Measurements from ENCODE around the gene LRCH1. TPM values are rescaled to one million over a fixed set of nuclear protein-coding genes. Genes with fewer than 3 reads are reported as not detected.

LRCH1 gene
- total RNA-seq, 4 donors from 2014 or later, result 34.3 to 43.9 (median 40.3) TPM

DNA sequence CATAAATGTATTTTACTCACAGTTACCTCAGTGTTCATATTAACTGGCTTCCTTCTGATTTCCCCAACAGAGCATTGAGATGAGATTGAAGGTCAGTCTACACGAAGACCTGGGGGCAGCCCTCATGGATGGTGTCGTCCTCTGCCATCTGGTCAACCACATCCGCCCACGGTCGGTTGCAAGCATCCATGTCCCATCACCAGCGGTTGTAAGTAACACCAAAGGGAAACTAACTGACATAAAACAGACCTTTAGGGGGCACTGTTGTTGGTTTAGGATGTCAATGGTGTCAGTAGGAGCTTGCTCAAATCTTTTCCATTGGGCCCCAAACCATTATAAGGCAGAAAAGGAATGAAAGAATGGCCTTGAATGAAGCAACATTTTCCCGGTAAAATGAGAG lies 175.8 kb downstream of the LRCH1 start:
- WGBS, 2 donors, result 92 to 94% methylated on average over 7 of the region's 7 CpGs
- TF ChIP-seq, protein P1, sequence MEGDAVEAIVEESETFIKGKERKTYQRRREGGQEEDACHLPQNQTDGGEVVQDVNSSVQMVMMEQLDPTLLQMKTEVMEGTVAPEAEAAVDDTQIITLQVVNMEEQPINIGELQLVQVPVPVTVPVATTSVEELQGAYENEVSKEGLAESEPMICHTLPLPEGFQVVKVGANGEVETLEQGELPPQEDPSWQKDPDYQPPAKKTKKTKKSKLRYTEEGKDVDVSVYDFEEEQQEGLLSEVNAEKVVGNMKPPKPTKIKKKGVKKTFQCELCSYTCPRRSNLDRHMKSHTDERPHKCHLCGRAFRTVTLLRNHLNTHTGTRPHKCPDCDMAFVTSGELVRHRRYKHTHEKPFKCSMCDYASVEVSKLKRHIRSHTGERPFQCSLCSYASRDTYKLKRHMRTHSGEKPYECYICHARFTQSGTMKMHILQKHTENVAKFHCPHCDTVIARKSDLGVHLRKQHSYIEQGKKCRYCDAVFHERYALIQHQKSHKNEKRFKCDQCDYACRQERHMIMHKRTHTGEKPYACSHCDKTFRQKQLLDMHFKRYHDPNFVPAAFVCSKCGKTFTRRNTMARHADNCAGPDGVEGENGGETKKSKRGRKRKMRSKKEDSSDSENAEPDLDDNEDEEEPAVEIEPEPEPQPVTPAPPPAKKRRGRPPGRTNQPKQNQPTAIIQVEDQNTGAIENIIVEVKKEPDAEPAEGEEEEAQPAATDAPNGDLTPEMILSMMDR (IDR thresholded peaks at IDR 0.05), result no peak
- no peak for TF ChIP-seq POLR2A (IDR thresholded peaks at IDR 0.05)
- DNase-seq (ENCODE audit: low spot score in 2 of 2), result no peak
- intact Hi-C loops (cut with DNase I; ENCODE audit: low total_unique reads), result loop anchor here (10.0 kb wide), 1 partner anchor 234 kb away; no protein-coding TSS in a partner anchor
- H3K4me3 ChIP-seq (ENCODE audit: low read depth, poor library complexity, severe bottlenecking), result no peak overlapping the region

DNA sequence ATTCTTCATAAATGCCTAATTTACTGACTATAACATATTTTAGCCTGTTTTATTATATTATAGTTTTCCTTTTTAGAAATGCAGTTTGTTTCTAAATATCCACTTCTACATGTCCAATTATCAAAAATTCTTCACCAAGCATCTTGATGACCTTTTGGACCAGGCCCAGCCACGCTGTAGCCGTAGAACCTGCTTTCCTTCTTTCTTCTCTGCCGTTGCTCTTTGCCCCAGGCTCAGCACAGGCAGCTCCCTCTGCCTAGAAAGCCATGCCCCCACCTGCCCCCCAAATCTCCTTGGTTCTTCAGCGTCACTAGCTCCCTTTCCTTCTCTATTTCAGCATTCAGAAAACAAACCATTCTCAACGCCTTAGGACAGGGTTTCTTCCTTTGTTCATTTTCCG lies 178.6 kb downstream of the LRCH1 start:
- intact Hi-C loops (cut with DNase I; ENCODE audit: low total_unique reads), result no loop called here
- TF ChIP-seq, protein P1 (IDR thresholded peaks at IDR 0.05), result no peak

DNA sequence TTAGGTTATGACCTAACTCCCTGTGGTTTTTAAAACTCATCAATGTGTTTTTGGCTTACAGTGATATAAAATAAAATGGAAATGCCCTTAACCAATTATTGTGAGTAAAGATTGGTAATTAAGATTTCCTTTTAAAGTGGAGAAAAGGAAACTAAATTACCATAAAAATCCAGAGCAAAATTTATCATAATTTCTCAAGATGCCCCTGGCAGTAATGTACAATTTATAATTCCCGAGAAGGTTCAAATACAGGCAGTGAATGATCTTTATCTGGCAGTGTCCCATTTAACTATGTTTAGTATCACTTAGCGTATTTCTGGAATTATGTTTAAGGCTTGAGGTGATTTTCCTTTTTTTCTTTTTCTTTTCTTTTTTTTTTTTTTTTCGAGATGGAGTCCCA lies 182.5 kb downstream of the LRCH1 start:
- no peak overlapping the region for H3K4me3 ChIP-seq (ENCODE audit: low read depth, poor library complexity, severe bottlenecking)
- TF ChIP-seq POLR2A (IDR thresholded peaks at IDR 0.05), result no peak
- TF ChIP-seq, protein P1 (IDR thresholded peaks at IDR 0.05), result no peak
- 65 to 96% methylated on average over 3 of the region's 3 CpGs for WGBS, 2 donors
- no peak for DNase-seq (ENCODE audit: low spot score in 2 of 2)
- intact Hi-C loops (cut with DNase I; ENCODE audit: low total_unique reads), result no loop called here

More for the DNA sequence above, 178.6 kb downstream of the LRCH1 start:
- H3K4me3 ChIP-seq (ENCODE audit: low read depth, poor library complexity, severe bottlenecking), result no peak overlapping the region
- DNase-seq (ENCODE audit: low spot score in 2 of 2), result no peak
- 77 to 81% methylated on average over 6 of the region's 6 CpGs for WGBS, 2 donors

- intact Hi-C loops (cut with DNase I; ENCODE audit: low total_unique reads), result no loop called here
- DNase-seq (ENCODE audit: low spot score in 2 of 2), result no peak
- 70 to 73% methylated on average over 2 of the region's 2 CpGs for WGBS, 2 donors
- TF ChIP-seq POLR2A (IDR thresholded peaks at IDR 0.05), result no peak
- TF ChIP-seq, protein P1 (IDR thresholded peaks at IDR 0.05), result no peak
- no peak overlapping the region for H3K4me3 ChIP-seq (ENCODE audit: low read depth, poor library complexity, severe bottlenecking)
Measured at GRCh38 chr13:46736541-46737310, 183.8 kb downstream of the LRCH1 start.

- 73 to 94% methylated on average over 2 of the region's 2 CpGs for WGBS, 2 donors
- intact Hi-C loops (cut with DNase I; ENCODE audit: low total_unique reads), result no loop called here
- TF ChIP-seq, protein P1 (IDR thresholded peaks at IDR 0.05), result no peak
- no peak for TF ChIP-seq POLR2A (IDR thresholded peaks at IDR 0.05)
- no peak for DNase-seq (ENCODE audit: low spot score in 2 of 2)
- H3K4me3 ChIP-seq (ENCODE audit: low read depth, poor library complexity, severe bottlenecking), result no peak overlapping the region
Measured at GRCh38 chr13:46738055-46738454, 185.1 kb downstream of the LRCH1 start.

DNA sequence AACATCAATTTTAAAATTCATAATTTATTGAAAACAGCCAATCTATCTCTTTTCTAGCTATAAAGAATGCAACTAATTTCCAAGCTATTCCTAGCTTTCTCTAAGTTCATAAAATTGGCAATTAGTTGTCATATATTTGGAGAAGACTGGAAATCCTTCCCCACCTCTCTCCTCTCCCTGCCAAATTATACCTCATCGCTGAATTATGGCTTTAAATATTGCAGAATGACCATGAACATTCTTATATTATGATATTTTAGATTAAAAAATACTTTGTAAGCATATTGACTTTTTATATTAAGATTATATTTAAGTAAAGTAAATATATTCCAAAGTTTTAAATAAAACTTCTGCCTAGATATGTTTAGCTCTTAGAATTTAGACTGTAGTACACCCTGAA lies 185.8 kb downstream of the LRCH1 start:
- H3K4me3 ChIP-seq (ENCODE audit: low read depth, poor library complexity, severe bottlenecking), result no peak overlapping the region
- intact Hi-C loops (cut with DNase I; ENCODE audit: low total_unique reads), result no loop called here
- 77 to 88% methylated on average over 1 of the region's 1 CpG for WGBS, 2 donors
- no peak for DNase-seq (ENCODE audit: low spot score in 2 of 2)
- no peak for TF ChIP-seq POLR2A (IDR thresholded peaks at IDR 0.05)
- TF ChIP-seq, protein P1 (IDR thresholded peaks at IDR 0.05), result no peak

All from lower leg skin (tissue), 4 donors.